Measurements from ENCODE around the gene TYMP. TPM values are rescaled to one million over a fixed set of nuclear protein-coding genes. Genes with fewer than 3 reads are reported as not detected.

The TYMP gene
- total and polyA plus RNA-seq, 3 experiments from 2014 or later = 17.5 to 93.6 (median 86.1) TPM

- no peaks in the 10 kb centered on the region for H3K36me3 ChIP-seq (ENCODE audit: insufficient read depth, low read length)
- no peaks in the 10 kb centered on the region for H3K9me3 ChIP-seq (ENCODE audit: low read length)
- H3K9me3 Mint-ChIP-seq = no peaks in the 10 kb centered on the region
- POLR2A ChIA-PET = no interaction called here
- peaks cover 8% of the 10 kb centered on the region for H3K4me1 ChIP-seq (ENCODE audit: insufficient read depth, low read length)
- H3K27me3 ChIP-seq (ENCODE audit: insufficient read depth, low read length, poor library complexity, severe bottlenecking) = no peaks in the 10 kb centered on the region
- H3K4me3 ChIP-seq (ENCODE audit: low read length) = no peak within 1 kb of the TSS
- CTCF ChIA-PET = interaction anchor here (3.3 kb wide), 1 partner anchor 11 kb away, joined by 11 read pairs; no protein-coding TSS in a partner anchor
- H3K27me3 Mint-ChIP-seq = peaks cover 6 to 11% of the 10 kb centered on the region in 2 donors
- no peak within 1 kb of the TSS for H3K4me3 Mint-ChIP-seq
- H3K4me1 Mint-ChIP-seq = peaks cover 5 to 7% (median 6%) of the 10 kb centered on the region in 3 donors
- H3K36me3 Mint-ChIP-seq = no peaks in the 10 kb centered on the region
- H3K27ac ChIP-seq (ENCODE audit: low read depth, low read length) = no peak within 1 kb of the TSS
- no peak for DNase-seq
- peak within 1 kb of the TSS in 2 of 8 donors; percentile 38 to 66 for H3K27ac Mint-ChIP-seq
Observed at GRCh38 chr22:50486561-50487289, 43.1 kb downstream of the TYMP start, which contains the start of gene MIOX. Gene MIOX, plus strand, starts transcription at chr22:50486859. Its CDS starts 39 bp downstream, at chr22:50486898.

GRCh38 chr22:50485221-50486131 lies 44.3 kb downstream of the TYMP start:
- no peaks in the 10 kb centered on the region for H3K9me3 Mint-ChIP-seq
- Histone ChIP-seq H3K9me3 (ENCODE audit: low read length) (no peaks in the 10 kb centered on the region), H3K4me1 (ENCODE audit: insufficient read depth, low read length) (peaks cover under 1% of the 10 kb centered on the region), H3K27ac (ENCODE audit: low read depth, low read length) (no peak overlapping the region), H3K27me3 (ENCODE audit: insufficient read depth, low read length, poor library complexity, severe bottlenecking) (no peaks in the 10 kb centered on the region), H3K4me3 (ENCODE audit: low read length) (no peak overlapping the region), H3K36me3 (ENCODE audit: insufficient read depth, low read length) (no peaks in the 10 kb centered on the region)
- DNase-seq = no peak
- peak overlapping the region in 1 of 8 donors; percentile 30 for H3K27ac Mint-ChIP-seq
- no peak overlapping the region for H3K4me3 Mint-ChIP-seq
- POLR2A ChIA-PET = no interaction called here
- H3K27me3 Mint-ChIP-seq = peaks cover 4 to 11% of the 10 kb centered on the region in 2 donors
- CTCF ChIA-PET = interaction anchor here (3.3 kb wide), 1 partner anchor 12 kb away, joined by 11 read pairs; no protein-coding TSS in a partner anchor
- H3K4me1 Mint-ChIP-seq = no peaks in the 10 kb centered on the region
- no peaks in the 10 kb centered on the region for H3K36me3 Mint-ChIP-seq

GRCh38 chr22:50483977-50484853 lies 45.6 kb downstream of the TYMP start:
- Histone ChIP-seq H3K27ac (ENCODE audit: low read depth, low read length) (no peak overlapping the region), H3K4me3 (ENCODE audit: low read length) (no peak overlapping the region), H3K9me3 (ENCODE audit: low read length) (no peaks in the 10 kb centered on the region), H3K36me3 (ENCODE audit: insufficient read depth, low read length) (no peaks in the 10 kb centered on the region), H3K4me1 (ENCODE audit: insufficient read depth, low read length) (no peaks in the 10 kb centered on the region), H3K27me3 (ENCODE audit: insufficient read depth, low read length, poor library complexity, severe bottlenecking) (no peaks in the 10 kb centered on the region)
- Mint-ChIP-seq H3K4me3 (peak overlapping the region in 1 of 7 donors; percentile 44), H3K9me3 (no peaks in the 10 kb centered on the region), H3K27me3 (peaks cover 4 to 11% of the 10 kb centered on the region in 2 donors), H3K27ac (no peak overlapping the region), H3K4me1 (peaks cover 7 to 8% (median 7%) of the 10 kb centered on the region in 3 donors), H3K36me3 (no peaks in the 10 kb centered on the region)
- CTCF ChIA-PET = interaction anchor here (0.8 to 3.3 kb wide), 2 partner anchors 13 to 142 kb away, joined by 3 to 11 read pairs; no protein-coding TSS in a partner anchor
- DNase-seq = no peak
- POLR2A ChIA-PET = no interaction called here

GRCh38 chr22:50483556-50483955 lies 46.3 kb downstream of the TYMP start:
- Histone ChIP-seq H3K4me1 (ENCODE audit: insufficient read depth, low read length) (no peaks in the 10 kb centered on the region), H3K27ac (ENCODE audit: low read depth, low read length) (no peak overlapping the region), H3K27me3 (ENCODE audit: insufficient read depth, low read length, poor library complexity, severe bottlenecking) (no peaks in the 10 kb centered on the region), H3K4me3 (ENCODE audit: low read length) (no peak overlapping the region), H3K36me3 (ENCODE audit: insufficient read depth, low read length) (no peaks in the 10 kb centered on the region), H3K9me3 (ENCODE audit: low read length) (no peaks in the 10 kb centered on the region)
- Mint-ChIP-seq H3K4me1 (peaks cover 7 to 8% (median 7%) of the 10 kb centered on the region in 3 donors), H3K36me3 (no peaks in the 10 kb centered on the region), H3K4me3 (no peak overlapping the region), H3K27ac (no peak overlapping the region), H3K9me3 (no peaks in the 10 kb centered on the region), H3K27me3 (peaks cover 4 to 11% of the 10 kb centered on the region in 2 donors)
- CTCF ChIA-PET = interaction anchor here (0.8 to 3.3 kb wide), 4 partner anchors 10 to 141 kb away, joined by 3 to 11 read pairs (median 4); no protein-coding TSS in a partner anchor
- POLR2A ChIA-PET = interaction anchor here (0.6 kb wide), 1 partner anchor 9 kb away, joined by 4 read pairs; no protein-coding TSS in a partner anchor
- no peak for DNase-seq

GRCh38 chr22:50483106-50483505 lies 46.7 kb downstream of the TYMP start:
- no peaks in the 10 kb centered on the region for H3K36me3 ChIP-seq (ENCODE audit: insufficient read depth, low read length)

GRCh38 chr22:50482107-50483074 lies 47.4 kb downstream of the TYMP start:
- H3K9me3 Mint-ChIP-seq = no peaks in the 10 kb centered on the region
- H3K4me3 ChIP-seq (ENCODE audit: low read length) = peak overlapping the region; percentile 47
- ChIA-PET CTCF (interaction anchor here (1.0 to 1.3 kb wide), 2 partner anchors 9 to 140 kb away, joined by 4 read pairs; no protein-coding TSS in a partner anchor), POLR2A (interaction anchor here (1.0 kb wide), 1 partner anchor 43 kb away, joined by 6 read pairs; the partner anchor contains the start of gene SCO2)
- H3K4me1 Mint-ChIP-seq = peaks cover 7 to 8% (median 7%) of the 10 kb centered on the region in 3 donors
- no peak for DNase-seq
- no peaks in the 10 kb centered on the region for H3K36me3 Mint-ChIP-seq
- H3K27me3 ChIP-seq (ENCODE audit: insufficient read depth, low read length, poor library complexity, severe bottlenecking) = no peaks in the 10 kb centered on the region
- peak overlapping the region in 6 of 7 donors; percentile 49 to 84 (median 69) for H3K4me3 Mint-ChIP-seq
- no peaks in the 10 kb centered on the region for H3K9me3 ChIP-seq (ENCODE audit: low read length)
- no peaks in the 10 kb centered on the region for H3K36me3 ChIP-seq (ENCODE audit: insufficient read depth, low read length)
- H3K27me3 Mint-ChIP-seq = peaks cover 4 to 11% of the 10 kb centered on the region in 2 donors
- peak overlapping the region in 1 of 8 donors; percentile 29 for H3K27ac Mint-ChIP-seq
- no peak overlapping the region for H3K27ac ChIP-seq (ENCODE audit: low read depth, low read length)
- H3K4me1 ChIP-seq (ENCODE audit: insufficient read depth, low read length) = no peaks in the 10 kb centered on the region

More at GRCh38 chr22:50483106-50483505, 46.7 kb downstream of the TYMP start:
- Histone ChIP-seq H3K4me3 (ENCODE audit: low read length) (no peak overlapping the region), H3K27me3 (ENCODE audit: insufficient read depth, low read length, poor library complexity, severe bottlenecking) (no peaks in the 10 kb centered on the region), H3K27ac (ENCODE audit: low read depth, low read length) (no peak overlapping the region), H3K9me3 (ENCODE audit: low read length) (no peaks in the 10 kb centered on the region), H3K4me1 (ENCODE audit: insufficient read depth, low read length) (no peaks in the 10 kb centered on the region)
- no peaks in the 10 kb centered on the region for H3K36me3 Mint-ChIP-seq
- peak overlapping the region in 2 of 7 donors; percentile 23 to 25 for H3K4me3 Mint-ChIP-seq
- POLR2A ChIA-PET = interaction anchor here (0.6 kb wide), 1 partner anchor 10 kb away, joined by 4 read pairs; no protein-coding TSS in a partner anchor
- H3K27me3 Mint-ChIP-seq = peaks cover 4 to 11% of the 10 kb centered on the region in 2 donors
- H3K4me1 Mint-ChIP-seq = peaks cover 7 to 8% (median 7%) of the 10 kb centered on the region in 3 donors
- H3K27ac Mint-ChIP-seq = peak overlapping the region in 1 of 8 donors; percentile 24
- CTCF ChIA-PET = interaction anchor here (1.0 to 1.3 kb wide), 2 partner anchors 10 to 141 kb away, joined by 4 read pairs; no protein-coding TSS in a partner anchor
- no peak for DNase-seq
- H3K9me3 Mint-ChIP-seq = no peaks in the 10 kb centered on the region
